HepG2 (cell line): Measurements from ENCODE around the gene IGFALS. TPM values are rescaled to one million over a fixed set of nuclear protein-coding genes. Genes with fewer than 3 reads are reported as not detected.

Experiments
- ATAC-seq: fragments of 200-7000 bp; cut with Tn5 transposase; 3 replicates; pipeline ENCODE4 v1.9.1; 2020; ENCODE audit warnings: mild to moderate bottlenecking, moderate library complexity
- BruUV-seq: library from RNA; stranded (reverse); fragments of 400-500 nt; replicated peaks from 2 replicates; lab custom pipeline; 2021; lab: Mats Ljungman, UMichigan
- CTCF ChIA-PET: fragments of 300-600 bp; formaldehyde crosslinking; extraction: SDS; loops from one replicate; lab custom pipeline; 2021; ENCODE audit warnings: low total read pairs, inconsistent platforms, low intra/inter-chr PET ratio; lab: Yijun Ruan, JAX
- POLR2A ChIA-PET: fragments of 350-600 bp; sonication (Branson Sonifier 250); formaldehyde crosslinking; loops from one replicate; lab custom pipeline; 2020; ENCODE audit warnings: antibody characterized with exemption, inconsistent platforms; lab: Yijun Ruan, JAX
- DNase-seq: peaks from one replicate; pipeline ENCODE4 v3.0.0-alpha.2; 2015; ENCODE audit warnings: low spot score
- FAIRE-seq: peaks from 3 replicates; lab custom pipeline; 2011; peaks lifted over from hg19 to GRCh38; lab: Jason Lieb, UNC
- H2AFZ ChIP-seq: one replicate; pipeline ENCODE4 v1.6.1; 2011; ENCODE audit warnings: low read length, inconsistent platforms
- H3K27ac ChIP-seq: fragments of 300-600 bp; 3 replicates; pipeline ENCODE4 v1.8.0; 2011; ENCODE audit warnings: mixed run types, mild to moderate bottlenecking, mixed read lengths, low read length, inconsistent platforms; ENCODE audit not compliant: insufficient read depth; ENCODE audit errors: extremely low read length
- H3K27me3 ChIP-seq, 2 experiments: fragments of 200-600 bp in 1 of 2; 2 replicates in 1 of 2; 3 replicates in 1 of 2; pipeline versions ENCODE4 v1.6.0 to v1.8.0; 2011; ENCODE audit warnings: low read length in 2 of 2, mild to moderate bottlenecking in 2 of 2, moderate library complexity in 2 of 2, inconsistent platforms in 1 of 2; ENCODE audit not compliant: insufficient read depth in 2 of 2, control insufficient read depth in 1 of 2
- H3K36me3 ChIP-seq, 2 experiments: fragments of 200-600 bp in 1 of 2; replicated peaks in 1 of 2; 2 replicates in 1 of 2; 3 replicates in 1 of 2; pipeline versions ENCODE4 v1.5.1 to v1.8.0; 2011; ENCODE audit warnings: low read length in 2 of 2, inconsistent platforms in 1 of 2; ENCODE audit not compliant: insufficient read depth in 2 of 2, control insufficient read depth in 1 of 2
- H3K4me1 ChIP-seq: 2 replicates; pipeline ENCODE4 v1.5.1; 2012; ENCODE audit warnings: low read length, inconsistent platforms; ENCODE audit not compliant: insufficient read depth
- H3K4me2 ChIP-seq: 2 replicates; pipeline ENCODE4 v1.6.0; 2011; ENCODE audit warnings: low read depth, low read length, inconsistent platforms
- H3K4me3 ChIP-seq, 3 experiments: fragments of 200-600 bp in 1 of 3; sonication (generic), shearing (Covaris generic) in 1 of 3; replicated peaks in 1 of 3; 2 replicates each; pipeline ENCODE4 v1.5.1; 2011 to 2016; ENCODE audit warnings: low read length in 3 of 3, inconsistent platforms in 2 of 3, low read depth in 2 of 3, mild to moderate bottlenecking in 2 of 3, control low read depth in 1 of 3, mixed read lengths in 1 of 3; ENCODE audit not compliant: insufficient read depth in 1 of 3
- H3K79me2 ChIP-seq: one replicate; pipeline ENCODE4 v1.6.1; 2011; ENCODE audit warnings: low read length, inconsistent platforms; ENCODE audit not compliant: insufficient read depth
- H3K9ac ChIP-seq: 2 replicates; pipeline ENCODE4 v1.6.0; 2011; ENCODE audit warnings: mild to moderate bottlenecking, low read depth, low read length, inconsistent platforms; ENCODE audit not compliant: insufficient read depth
- H3K9me3 ChIP-seq: 2 replicates; pipeline ENCODE4 v1.5.1; 2012; ENCODE audit warnings: mild to moderate bottlenecking, low read length
- H4K20me1 ChIP-seq: 2 replicates; pipeline ENCODE4 v1.6.0; 2011; ENCODE audit warnings: inconsistent platforms, mild to moderate bottlenecking, low read length, moderate library complexity; ENCODE audit not compliant: insufficient read depth
- CEBPB ChIP-seq: IDR thresholded peaks from 2 replicates; pipeline ENCODE4 v1.6.1; 2011; ENCODE audit warnings: low read depth, low read length, improper control_type of control experiment, borderline replicate concordance
- DMAP1 ChIP-seq: IDR thresholded peaks from 2 replicates; pipeline ENCODE4 v1.6.1; 2016
- ETV5 ChIP-seq: IDR thresholded peaks from 2 replicates; pipeline ENCODE4 v1.6.1; 2018; ENCODE audit warnings: missing biosample characterization, missing genetic modification reagents, inconsistent platforms, borderline replicate concordance
- GABPA ChIP-seq, 2 experiments: IDR thresholded peaks; 2 replicates each; pipeline ENCODE4 v1.6.1; 2011 to 2016; ENCODE audit warnings: low read depth in 2 of 2, low read length in 1 of 2, missing biosample characterization in 1 of 2, missing genetic modification characterization in 1 of 2
- GFI1 ChIP-seq: sonication (generic); formaldehyde crosslinking; IDR thresholded peaks from 2 replicates; pipeline ENCODE4 v1.5.0; 2020; ENCODE audit warnings: missing genetic modification reagents, mild to moderate bottlenecking, borderline replicate concordance
- KLF6 ChIP-seq: IDR thresholded peaks from 2 replicates; pipeline ENCODE4 v1.8.0; 2016; ENCODE audit warnings: missing biosample characterization, missing genetic modification reagents
- NCOR1 ChIP-seq: fragments of 200-600 bp; sonication (generic); IDR thresholded peaks from 2 replicates; pipeline ENCODE4 v1.7.0; 2017; ENCODE audit warnings: antibody characterized with exemption, low read length, borderline replicate concordance
- NFE2 ChIP-seq: sonication (generic); formaldehyde crosslinking; IDR thresholded peaks from 2 replicates; pipeline ENCODE4 v1.4.0; 2020; ENCODE audit warnings: missing genetic modification reagents
- RARA ChIP-seq: IDR thresholded peaks from 2 replicates; pipeline ENCODE4 v1.6.1; 2016; ENCODE audit warnings: missing genetic modification reagents, missing compliant biosample characterization
- ZMYM3 ChIP-seq: sonication (generic); formaldehyde crosslinking; IDR thresholded peaks from 2 replicates; pipeline ENCODE4 v1.5.1; 2020; ENCODE audit warnings: mild to moderate bottlenecking, missing genetic modification reagents
- ZNF24 ChIP-seq: fragments of 450-650 bp; IDR thresholded peaks from 2 replicates; pipeline ENCODE4 v1.6.1; 2017; ENCODE audit warnings: antibody characterized with exemption, mild to moderate bottlenecking
- WGBS: methylation state at CpG from one replicate; pipeline ENCODE4 v1.1.6; 2017; ENCODE audit warnings: low lambda C conversion rate; 5-methylcytosine and 5-hydroxymethylcytosine counted together
- in situ Hi-C: cut with HindIII; loops from 2 replicates; pipeline ENCODE4 v1.10.0; 2017; ENCODE audit warnings: low pct_unique_long_range_greater_than_20kb; ENCODE audit not compliant: extremely low pct_ligation_motif_present
- intact Hi-C: fragments of 100-400 bp; cut with micrococcal nuclease; formaldehyde crosslinking; loops from one replicate; pipeline ENCODE4 v1.10.0; 2022; ENCODE audit not compliant: unreplicated experiment
- polyA plus RNA-seq, 8 experiments: library from polyadenylated mRNA; depleted of rRNA in 3 of 8; stranded (reverse) in 7 of 8; unstranded in 1 of 8; fragments of >200 nt; fragmentation: Illumina TruSeq in 4 of 8; extraction: Trizol in 4 of 8; gene quantifications; 2 replicates each; pipeline versions ENCODE4 v1.2.1 to v1.2.3, GENCODE V29; 2011 to 2016; ENCODE audit warnings: low read depth in 4 of 8, missing spikeins in 1 of 8, mixed read lengths in 1 of 8; ENCODE audit not compliant: insufficient read depth in 1 of 8
- total RNA-seq, 5 experiments: library from RNA; depleted of rRNA; stranded (reverse); fragments of >200 nt; fragmentation: Illumina TruSeq; extraction: Trizol; gene quantifications; 2 replicates each; pipeline ENCODE4 v1.2.3, GENCODE V29; 2016; ENCODE audit warnings: low read depth in 1 of 5
- TF ChIP-seq, protein P1 (sequence below): sonication (generic); formaldehyde crosslinking; IDR thresholded peaks from 2 replicates; pipeline ENCODE4 v1.4.0; 2020; ENCODE audit warnings: missing genetic modification reagents
- TF ChIP-seq, protein P2 (sequence below): sonication (generic); formaldehyde crosslinking; conservative IDR thresholded peaks from 2 replicates; pipeline ENCODE4 v1.4.0; 2020; ENCODE audit warnings: mild to moderate bottlenecking, missing genetic modification reagents, moderate library complexity
- TF ChIP-seq, protein P3 (sequence below): sonication (generic); formaldehyde crosslinking; IDR thresholded peaks from 2 replicates; pipeline ENCODE4 v1.5.0; 2020; ENCODE audit warnings: mild to moderate bottlenecking, missing genetic modification reagents
- TF ChIP-seq, protein P4 (sequence below): sonication (generic); formaldehyde crosslinking; IDR thresholded peaks from 2 replicates; pipeline ENCODE4 v1.4.0; 2020; ENCODE audit warnings: mild to moderate bottlenecking, missing genetic modification reagents

The IGFALS gene
- total and polyA plus RNA-seq, 2 of the 13 experiments (the other 11 are each of a cell fraction or from before 2014, with no cell fraction given), result 0.34 to 2.4 TPM

DNA sequence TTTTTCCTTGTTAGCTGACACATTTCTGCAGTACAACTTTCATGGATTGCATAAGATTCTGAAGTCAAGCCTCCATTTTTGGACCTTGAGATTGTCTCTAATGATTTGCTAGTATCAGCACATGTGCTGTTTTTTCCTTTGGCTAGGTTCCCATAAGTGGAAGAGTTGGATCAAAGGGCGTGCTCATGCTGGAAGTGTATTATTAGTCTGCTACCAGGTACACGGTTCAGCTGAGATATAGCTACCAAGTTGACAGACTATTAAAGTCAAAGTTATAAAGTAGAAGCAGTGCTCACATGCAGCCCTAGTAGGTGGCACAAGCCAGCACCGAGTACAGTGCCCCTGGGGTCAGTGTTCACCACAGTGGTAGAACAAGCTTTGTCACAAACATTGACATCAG lies 36.7 kb upstream of the IGFALS start:
- FAIRE-seq (peak; percentile 49), ATAC-seq (no peak), DNase-seq (peak; percentile 68)
- ChIA-PET POLR2A (interaction anchor here (1.0 to 5.7 kb wide), 7 partner anchors 27 to 135 kb away, joined by 3 to 49 read pairs (median 3); partner anchors contain the start of genes EME2, MRPS34, NUBP2 and RPS2), CTCF (no interaction called here)
- Histone ChIP-seq H3K27me3 (no peaks in the 10 kb centered on the region; a peak in 1 of 5 replicates), H3K4me3 (peak overlapping the region; percentile 3 to 72 (median 19); a peak in 3 of 6 replicates), H3K4me2 (peak overlapping the region; percentile 98), H3K79me2 (peaks cover 54% of the 10 kb centered on the region), H3K36me3 (peaks cover 0 to 1% of the 10 kb centered on the region in 2 experiments; a peak in 2 of 5 replicates), H3K4me1 (peaks cover 63% of the 10 kb centered on the region), H2AFZ (no peak overlapping the region), H4K20me1 (peaks cover 5% of the 10 kb centered on the region; the same call in 1 of the 2 replicates), H3K9me3 (no peaks in the 10 kb centered on the region), H3K9ac (0 out of 2 replicates have a peak overlapping the region, but pooled peaks have one; percentile 22), H3K27ac (peak overlapping the region; percentile 93)
- TSS peak; percentile 4 for BruUV-seq
- intact Hi-C loops (no loop called here), in situ Hi-C loops (no loop called here)
- 14% methylated on average over 3 of the region's 3 CpGs for WGBS
- TF ChIP-seq RARA (CRISPR knock-in tag) (no peak), NFE2 (CRISPR knock-in tag) (no peak), GABPA (IDR thresholded peaks at IDR 0.05; ENCODE audit: low read depth, low read length) (no peak), GABPA (CRISPR knock-in tag; IDR thresholded peaks at IDR 0.05; ENCODE audit: low read depth) (no peak), KLF6 (no peak), ZMYM3 (0 out of 2 replicates have a peak, but pooled peaks have one; percentile 30), CEBPB (peak; percentile 49; the same call in 1 of the 2 replicates), ZNF24 (no peak), NCOR1 (peak; percentile 21; the same call in 1 of the 2 replicates), ETV5 (CRISPR knock-in tag) (no peak; the same call in 1 of the 2 replicates), DMAP1 (CRISPR knock-in tag) (no peak), GFI1 (CRISPR knock-in tag) (peak; percentile 41; the same call in 1 of the 2 replicates)
- TF ChIP-seq, protein P1, sequence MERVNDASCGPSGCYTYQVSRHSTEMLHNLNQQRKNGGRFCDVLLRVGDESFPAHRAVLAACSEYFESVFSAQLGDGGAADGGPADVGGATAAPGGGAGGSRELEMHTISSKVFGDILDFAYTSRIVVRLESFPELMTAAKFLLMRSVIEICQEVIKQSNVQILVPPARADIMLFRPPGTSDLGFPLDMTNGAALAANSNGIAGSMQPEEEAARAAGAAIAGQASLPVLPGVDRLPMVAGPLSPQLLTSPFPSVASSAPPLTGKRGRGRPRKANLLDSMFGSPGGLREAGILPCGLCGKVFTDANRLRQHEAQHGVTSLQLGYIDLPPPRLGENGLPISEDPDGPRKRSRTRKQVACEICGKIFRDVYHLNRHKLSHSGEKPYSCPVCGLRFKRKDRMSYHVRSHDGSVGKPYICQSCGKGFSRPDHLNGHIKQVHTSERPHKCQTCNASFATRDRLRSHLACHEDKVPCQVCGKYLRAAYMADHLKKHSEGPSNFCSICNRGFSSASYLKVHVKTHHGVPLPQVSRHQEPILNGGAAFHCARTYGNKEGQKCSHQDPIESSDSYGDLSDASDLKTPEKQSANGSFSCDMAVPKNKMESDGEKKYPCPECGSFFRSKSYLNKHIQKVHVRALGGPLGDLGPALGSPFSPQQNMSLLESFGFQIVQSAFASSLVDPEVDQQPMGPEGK (CRISPR knock-in tag), result no peak
- TF ChIP-seq, protein P2, sequence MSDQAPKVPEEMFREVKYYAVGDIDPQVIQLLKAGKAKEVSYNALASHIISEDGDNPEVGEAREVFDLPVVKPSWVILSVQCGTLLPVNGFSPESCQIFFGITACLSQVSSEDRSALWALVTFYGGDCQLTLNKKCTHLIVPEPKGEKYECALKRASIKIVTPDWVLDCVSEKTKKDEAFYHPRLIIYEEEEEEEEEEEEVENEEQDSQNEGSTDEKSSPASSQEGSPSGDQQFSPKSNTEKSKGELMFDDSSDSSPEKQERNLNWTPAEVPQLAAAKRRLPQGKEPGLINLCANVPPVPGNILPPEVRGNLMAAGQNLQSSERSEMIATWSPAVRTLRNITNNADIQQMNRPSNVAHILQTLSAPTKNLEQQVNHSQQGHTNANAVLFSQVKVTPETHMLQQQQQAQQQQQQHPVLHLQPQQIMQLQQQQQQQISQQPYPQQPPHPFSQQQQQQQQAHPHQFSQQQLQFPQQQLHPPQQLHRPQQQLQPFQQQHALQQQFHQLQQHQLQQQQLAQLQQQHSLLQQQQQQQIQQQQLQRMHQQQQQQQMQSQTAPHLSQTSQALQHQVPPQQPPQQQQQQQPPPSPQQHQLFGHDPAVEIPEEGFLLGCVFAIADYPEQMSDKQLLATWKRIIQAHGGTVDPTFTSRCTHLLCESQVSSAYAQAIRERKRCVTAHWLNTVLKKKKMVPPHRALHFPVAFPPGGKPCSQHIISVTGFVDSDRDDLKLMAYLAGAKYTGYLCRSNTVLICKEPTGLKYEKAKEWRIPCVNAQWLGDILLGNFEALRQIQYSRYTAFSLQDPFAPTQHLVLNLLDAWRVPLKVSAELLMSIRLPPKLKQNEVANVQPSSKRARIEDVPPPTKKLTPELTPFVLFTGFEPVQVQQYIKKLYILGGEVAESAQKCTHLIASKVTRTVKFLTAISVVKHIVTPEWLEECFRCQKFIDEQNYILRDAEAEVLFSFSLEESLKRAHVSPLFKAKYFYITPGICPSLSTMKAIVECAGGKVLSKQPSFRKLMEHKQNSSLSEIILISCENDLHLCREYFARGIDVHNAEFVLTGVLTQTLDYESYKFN (CRISPR knock-in tag), result peak; percentile 35; the same call in 1 of the 2 replicates
- TF ChIP-seq, protein P3, sequence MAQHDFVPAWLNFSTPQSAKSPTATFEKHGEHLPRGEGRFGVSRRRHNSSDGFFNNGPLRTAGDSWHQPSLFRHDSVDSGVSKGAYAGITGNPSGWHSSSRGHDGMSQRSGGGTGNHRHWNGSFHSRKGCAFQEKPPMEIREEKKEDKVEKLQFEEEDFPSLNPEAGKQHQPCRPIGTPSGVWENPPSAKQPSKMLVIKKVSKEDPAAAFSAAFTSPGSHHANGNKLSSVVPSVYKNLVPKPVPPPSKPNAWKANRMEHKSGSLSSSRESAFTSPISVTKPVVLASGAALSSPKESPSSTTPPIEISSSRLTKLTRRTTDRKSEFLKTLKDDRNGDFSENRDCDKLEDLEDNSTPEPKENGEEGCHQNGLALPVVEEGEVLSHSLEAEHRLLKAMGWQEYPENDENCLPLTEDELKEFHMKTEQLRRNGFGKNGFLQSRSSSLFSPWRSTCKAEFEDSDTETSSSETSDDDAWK, result no peak
- TF ChIP-seq, protein P4, sequence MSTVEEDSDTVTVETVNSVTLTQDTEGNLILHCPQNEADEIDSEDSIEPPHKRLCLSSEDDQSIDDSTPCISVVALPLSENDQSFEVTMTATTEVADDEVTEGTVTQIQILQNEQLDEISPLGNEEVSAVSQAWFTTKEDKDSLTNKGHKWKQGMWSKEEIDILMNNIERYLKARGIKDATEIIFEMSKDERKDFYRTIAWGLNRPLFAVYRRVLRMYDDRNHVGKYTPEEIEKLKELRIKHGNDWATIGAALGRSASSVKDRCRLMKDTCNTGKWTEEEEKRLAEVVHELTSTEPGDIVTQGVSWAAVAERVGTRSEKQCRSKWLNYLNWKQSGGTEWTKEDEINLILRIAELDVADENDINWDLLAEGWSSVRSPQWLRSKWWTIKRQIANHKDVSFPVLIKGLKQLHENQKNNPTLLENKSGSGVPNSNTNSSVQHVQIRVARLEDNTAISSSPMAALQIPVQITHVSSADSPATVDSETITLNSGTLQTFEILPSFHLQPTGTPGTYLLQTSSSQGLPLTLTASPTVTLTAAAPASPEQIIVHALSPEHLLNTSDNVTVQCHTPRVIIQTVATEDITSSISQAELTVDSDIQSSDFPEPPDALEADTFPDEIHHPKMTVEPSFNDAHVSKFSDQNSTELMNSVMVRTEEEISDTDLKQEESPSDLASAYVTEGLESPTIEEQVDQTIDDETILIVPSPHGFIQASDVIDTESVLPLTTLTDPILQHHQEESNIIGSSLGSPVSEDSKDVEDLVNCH (CRISPR knock-in tag), result no peak
